Activated gamma-delta T cell treated with Interleukin-2 at 50 U/mL for 16 hours (primary cell): Measurements from ENCODE around the gene DNAJB6.
"Not testable (repeated sequence)": the region's sequence is repeated elsewhere in the genome, so short reads cannot be mapped to it uniquely, and the experiment has no call there.

Source experiments
- DNase-seq: peaks from one replicate; pipeline ENCODE4 v3.0.0-alpha.2; 2020

Gene DNAJB6

DNA sequence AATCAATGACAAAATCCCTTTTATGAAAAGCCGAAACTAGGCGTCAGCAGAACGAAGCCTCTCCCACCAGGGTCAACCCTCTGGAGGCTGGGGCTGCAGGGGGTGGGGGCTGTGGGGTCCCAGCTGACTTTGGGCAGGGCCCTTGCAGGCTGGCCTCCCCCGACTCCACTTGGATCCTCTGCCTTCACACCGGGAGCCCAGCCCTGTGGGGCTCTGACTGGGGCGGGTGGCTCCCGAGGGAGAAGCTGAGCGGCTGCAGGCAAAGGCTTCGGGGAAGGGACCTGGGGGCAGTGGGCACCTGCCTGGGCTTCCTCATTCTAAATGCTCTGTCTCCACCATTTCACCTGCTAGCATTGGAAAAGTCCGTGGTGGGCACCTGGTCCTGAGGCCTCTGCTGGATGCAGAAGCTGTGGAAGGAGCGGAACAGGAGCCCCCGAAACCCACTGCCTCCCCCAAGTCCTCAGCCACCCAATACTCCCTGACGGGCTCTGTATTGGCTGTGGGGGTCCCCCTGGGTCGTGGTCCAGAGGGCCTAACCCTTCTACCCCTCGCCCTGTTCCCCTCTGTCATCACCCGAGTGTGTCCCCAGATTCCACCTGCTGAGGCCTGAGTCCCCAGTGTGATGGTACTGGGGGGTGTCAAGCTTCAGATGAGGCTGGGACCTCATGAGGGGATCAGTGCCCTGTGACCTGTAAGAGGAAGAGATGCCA is 108.6 kb downstream of the DNAJB6 start:
- DNase-seq: no peak

DNA sequence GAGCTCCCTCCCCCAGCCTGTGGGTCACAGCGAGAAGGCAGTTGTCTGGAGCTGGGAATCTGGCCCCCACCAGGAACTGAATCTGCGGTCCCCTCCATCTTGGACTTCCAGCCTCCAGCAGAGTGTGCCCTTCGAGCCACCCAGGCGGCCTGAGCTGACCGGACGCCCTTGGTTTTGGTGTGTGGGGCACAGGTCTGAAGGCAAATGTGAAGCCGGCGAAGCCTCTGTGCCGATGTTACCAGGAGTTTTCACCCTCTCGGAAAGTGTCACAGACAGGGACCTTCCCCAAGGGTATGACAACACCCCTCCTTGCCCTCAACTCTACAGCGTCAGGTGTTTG is 109.1 kb downstream of the DNAJB6 start:
- DNase-seq: no peak

DNA sequence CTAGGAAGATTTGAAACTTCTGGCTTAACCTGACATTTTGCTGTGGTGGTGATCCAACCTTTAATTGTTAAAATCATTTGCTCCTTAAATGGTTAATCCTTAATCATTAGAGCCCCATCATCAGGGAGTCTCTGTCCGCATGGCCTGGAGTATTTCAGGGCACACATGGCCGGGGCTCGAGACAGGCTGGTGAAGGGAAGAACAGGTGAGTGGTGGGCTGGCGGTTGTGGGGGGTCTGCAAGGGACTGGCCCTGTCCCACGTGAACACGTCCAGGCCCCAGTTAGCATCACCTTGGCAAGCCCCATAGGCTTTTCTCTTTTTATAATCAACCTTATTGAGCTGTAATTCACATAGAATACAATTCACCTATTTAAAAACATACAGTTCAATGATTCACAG is 109.5 kb downstream of the DNAJB6 start:
- DNase-seq: no peak

DNA sequence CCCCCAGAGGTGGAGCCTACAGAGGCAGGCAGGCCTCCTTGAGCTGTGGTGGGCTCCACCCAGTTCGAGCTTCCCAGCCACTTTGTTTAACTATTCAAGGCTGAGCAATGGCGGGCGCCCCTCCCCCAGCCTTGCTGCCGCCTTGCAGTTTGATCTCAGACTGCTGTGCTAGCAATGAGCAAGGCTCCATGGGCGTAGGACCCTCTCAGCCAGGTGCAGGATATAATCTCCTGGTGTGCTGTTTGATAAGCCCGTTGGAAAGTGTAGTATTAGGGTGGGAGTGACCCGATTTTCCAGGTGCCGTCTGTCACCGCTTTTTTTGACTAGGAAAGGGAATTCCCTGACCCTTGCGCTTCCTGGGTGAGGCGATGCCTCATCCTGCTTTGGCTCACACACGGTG is 117.2 kb downstream of the DNAJB6 start:
- not testable (repeated sequence) for DNase-seq

DNA sequence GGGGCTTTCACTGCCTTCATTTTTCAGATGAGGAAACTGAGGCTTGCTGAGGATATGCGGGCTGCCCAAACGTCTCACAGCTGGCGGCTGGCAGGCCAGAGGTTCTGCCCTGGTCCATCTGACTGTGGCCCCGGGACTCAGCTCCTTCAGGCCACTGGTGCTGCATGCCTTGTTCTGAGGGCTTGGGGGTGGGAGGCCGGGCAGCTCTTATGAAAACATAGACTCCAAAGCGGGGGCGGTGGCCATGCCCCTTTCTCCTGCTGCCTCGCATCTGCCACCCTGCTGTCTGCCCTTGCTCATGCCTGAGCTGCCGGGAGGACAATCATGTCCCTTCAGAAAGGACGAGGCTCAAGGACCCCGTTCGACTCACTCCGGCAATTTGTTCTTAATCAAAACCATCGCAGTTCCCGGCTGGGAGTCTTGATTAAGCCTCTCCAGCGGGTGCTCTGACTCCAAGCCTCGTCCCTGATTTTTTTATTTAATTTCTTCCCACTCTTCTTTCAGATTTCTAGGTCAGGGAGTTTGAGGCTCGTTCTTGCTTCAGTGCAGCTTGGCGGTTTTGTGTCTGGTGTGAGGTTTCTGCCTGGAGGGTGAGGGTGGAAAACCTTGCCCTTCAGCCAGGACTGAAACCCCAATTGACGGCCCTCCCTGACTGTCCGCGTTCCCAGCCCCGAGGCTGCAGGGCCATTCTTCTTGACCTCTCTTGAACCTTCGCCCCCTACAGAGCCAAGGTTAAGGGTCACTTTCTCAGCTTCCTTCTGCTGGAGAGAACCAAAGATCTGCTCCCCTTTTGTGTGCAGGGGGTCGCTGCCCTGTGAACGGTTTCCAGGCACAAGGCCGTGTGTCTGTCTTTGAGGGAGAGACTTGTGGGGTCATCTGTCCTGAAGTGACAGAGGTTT is 120.8 kb downstream of the DNAJB6 start:
- no peak for DNase-seq

DNA sequence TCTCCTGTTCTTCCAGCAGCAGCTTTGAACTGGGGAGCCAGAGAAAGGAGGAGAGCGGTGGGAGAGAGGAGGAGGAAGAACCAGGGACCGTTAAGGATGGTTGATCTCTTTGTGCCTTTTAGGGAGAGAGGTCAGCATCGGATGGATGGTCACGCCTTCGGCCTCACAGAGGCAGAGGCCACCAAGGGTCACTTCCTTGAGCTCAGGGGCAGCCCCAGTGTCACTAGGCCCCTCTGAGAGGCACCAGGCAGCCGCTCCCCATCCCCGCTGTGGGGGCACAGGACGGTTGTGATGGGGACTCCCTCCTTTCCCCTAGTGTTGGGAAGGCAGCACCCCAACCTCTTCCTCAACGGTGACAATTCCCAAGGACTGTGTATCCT is 121.4 kb downstream of the DNAJB6 start:
- no peak for DNase-seq

DNA sequence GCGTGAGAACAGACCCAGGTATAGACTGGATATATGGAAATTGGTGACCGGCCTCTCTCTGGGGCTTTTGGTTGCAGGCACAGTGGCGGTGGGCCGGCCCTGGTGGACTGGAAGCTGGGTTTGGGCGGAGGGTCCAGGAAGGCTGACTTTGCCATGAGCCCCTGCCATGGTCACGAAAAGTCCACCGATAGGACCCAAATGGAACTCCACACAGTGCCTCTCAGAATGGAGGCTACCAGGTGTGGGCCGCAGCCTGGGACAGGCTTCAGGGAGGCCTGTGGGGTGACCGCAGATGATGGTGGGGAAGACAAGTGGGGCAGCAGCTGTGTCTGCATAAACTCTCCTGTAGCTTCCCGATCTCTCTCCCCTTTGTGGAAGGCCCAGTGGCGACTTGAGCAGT is 123.2 kb downstream of the DNAJB6 start:
- DNase-seq: no peak

DNA sequence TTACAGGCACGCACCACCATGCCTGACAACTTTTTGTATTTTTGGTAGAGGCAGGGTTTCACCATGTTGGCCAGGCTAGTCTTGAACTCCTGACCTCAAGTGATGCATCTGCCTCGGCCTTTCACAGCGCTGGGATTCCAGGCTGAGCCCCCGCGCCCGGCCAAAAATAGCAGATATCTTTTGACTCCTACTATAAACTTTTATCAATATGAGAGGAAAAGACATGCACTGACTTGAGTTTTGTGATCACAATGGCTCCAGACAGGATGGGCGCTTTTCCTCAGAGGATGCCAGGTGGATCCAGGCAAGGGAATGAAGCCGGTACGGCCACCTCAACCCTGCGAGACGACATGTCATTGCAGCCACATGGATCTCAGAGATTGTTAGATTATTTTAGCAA is 123.9 kb downstream of the DNAJB6 start:
- no peak for DNase-seq

DNA sequence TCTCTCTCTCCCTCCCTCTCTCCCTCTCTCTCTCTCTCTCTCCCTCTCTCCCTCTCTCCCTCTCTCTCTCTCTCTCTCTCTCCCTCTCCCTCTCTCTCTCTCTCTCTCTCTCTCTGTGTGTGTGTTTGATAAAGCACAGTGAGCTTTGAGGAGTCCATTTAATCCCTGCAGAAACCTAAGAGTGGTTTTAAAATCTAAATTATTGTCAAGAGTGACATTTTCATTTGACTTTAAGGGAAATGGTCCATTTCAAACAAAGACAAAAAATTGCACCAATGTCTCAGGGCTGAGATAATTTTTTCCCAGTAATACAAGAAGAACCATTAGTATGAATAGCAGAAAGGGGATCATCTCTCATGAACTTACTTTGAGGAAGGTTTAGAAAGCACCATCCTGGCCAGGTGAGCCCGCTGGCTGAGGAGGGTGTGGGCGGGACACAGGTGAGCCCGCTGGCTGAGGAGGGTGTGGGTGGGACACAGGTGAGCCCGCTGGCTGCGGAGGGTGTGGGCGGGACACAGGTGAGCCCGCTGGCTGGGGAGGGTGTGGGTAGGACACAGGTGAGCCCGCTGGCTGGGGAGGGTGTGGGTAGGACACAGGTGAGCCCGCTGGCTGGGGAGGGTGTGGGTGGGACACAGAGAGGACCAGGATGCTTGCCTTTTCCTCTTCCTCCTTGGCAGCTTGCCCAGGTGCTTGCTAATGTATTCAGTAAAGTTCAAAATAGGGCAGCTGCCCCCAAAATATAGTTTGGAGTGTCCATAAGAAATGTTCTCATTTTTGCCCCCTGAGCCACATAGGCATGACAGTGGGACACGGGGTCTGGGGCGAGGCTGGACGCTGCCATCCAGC is 125.0 kb downstream of the DNAJB6 start:
- no peak for DNase-seq

DNA sequence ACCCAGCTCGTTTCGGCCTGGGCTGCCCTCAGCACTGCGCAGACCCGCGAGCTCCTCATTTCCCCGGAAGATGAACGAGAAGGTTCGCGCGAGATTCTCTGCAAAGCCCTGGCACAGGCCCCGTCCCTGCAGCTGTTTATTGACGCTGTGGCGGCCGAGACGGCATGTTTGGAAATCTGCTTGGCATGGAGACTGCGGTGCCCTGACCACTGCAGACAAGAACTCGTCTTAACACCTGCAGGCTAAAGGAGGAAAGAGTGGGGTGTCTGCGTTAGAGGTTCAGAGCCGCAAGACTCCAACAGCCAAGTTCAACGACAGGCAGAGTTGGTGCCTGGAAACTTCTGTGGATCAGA is 125.6 kb downstream of the DNAJB6 start:
- DNase-seq: no peak

DNA sequence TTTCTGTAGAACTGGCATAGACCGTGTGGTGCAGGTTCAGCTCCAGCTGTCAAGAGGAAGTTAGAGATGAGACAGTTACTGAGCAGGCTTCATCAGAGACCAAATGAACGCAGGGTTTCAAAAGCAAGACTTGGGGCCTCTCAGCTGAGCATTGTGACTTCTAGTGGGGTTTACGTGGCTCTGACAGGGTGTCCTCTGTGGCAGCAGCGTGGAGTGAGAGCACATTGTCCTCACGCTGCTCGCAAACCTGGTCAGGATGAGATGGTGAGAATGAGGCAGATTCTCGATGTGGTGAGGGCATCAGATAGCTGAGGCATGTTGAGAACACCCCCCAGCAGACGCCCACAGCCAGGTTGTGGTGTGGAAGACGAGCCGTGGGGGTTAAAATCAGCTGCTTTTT is 126.0 kb downstream of the DNAJB6 start:
- no peak for DNase-seq

DNA sequence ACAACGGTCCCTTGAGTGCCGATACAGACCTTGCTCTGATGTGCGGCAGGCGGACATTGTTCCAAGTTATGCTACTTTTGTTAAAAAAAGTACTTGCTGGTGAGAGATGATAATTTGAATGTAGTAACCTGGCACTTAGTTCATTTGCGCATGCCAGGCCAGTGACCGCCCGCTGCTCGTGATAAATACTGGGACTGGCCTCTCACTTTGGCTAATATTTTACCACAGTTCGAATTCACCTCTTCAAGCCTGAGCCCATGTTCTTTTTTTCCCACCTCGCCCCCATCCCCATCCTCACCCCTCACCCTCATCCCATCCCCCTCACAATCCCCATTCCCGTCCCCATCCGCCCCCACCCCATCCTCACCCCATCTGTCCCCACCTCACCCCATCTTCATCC is 126.4 kb downstream of the DNAJB6 start:
- DNase-seq: no peak

DNA sequence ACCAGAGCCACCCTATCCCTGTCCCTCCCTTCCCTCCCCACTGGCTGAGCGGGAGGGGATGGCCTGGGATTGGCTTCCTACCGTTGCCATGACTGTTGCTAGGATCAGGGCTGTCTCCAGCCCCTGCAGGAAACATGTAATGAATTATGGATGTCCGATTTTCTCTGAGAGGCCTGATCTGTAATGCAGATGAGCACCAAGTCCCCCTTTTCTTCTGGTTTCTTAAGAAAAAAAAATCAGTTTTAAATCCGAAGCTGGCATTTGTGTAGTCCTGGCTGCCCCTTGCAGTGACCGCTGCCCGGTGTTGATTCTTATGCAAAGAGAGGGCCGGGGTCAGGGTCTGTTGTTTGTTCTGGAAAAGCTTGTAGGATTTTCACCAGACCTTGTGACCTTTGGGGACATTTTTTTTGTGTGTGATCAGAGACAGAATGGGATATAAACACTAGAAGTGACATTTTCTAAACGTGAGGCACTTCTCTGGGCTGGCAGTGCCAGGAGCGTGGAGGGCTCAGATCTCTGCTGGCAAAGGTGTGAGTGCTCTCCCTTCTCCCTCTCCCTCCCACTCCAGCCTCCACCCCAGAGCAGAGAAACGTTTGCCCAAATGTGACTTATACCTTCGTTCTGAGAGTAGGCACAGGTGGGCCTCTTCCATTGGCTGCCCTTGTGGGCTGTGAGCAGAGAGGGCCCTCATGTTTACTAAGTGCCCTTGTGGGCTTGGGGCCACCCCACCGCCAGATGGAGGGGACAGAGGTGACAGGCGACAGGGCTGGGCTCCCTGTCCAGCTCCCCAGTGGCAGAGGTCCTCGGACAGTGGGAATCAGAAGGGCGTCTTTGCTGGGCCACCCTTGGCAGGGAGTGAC is 127.5 kb downstream of the DNAJB6 start:
- no peak for DNase-seq

DNA sequence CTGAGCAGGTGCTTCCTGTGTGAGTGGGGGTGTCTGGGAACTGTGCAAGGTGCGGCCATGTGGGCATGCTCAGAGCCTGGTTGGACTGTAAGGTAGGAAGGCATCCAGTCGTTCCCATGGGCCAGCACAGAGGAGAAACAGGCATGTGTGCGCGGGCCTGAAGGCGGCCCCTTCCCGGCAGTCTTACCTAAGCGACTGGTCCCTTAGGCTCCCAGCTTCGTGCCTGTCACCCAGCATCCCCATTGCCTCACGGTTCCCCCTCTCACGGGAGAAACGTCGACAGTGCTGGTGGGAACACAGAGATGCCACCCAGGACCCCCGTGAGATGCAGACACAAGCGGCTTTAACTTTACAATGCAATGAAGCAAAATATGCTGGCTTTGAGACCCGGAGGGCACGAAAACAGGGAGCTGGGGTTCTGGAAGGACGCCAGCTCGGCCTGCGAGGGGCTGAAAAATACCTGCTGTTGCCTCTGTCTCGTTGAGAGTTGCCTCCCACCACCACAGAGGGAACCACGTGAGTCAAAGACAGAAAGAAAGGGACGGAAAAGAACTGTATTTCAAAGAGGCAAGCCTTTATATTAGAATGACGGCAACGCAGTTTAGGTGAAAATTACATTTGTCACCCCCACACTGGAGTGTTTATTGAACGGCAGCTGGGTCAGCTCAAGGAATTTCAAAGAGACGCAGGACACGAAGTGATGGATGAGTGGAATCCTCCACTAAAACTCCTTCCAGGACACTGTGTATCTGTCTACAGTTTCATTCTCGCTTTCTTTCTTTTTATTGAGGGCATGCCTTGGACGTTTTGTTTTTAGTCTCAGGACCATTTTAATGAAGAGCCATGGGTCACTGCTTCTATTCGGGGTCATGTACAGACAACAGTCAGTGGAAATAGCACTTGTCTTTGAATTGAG is 128.4 kb downstream of the DNAJB6 start:
- no peak for DNase-seq

DNA sequence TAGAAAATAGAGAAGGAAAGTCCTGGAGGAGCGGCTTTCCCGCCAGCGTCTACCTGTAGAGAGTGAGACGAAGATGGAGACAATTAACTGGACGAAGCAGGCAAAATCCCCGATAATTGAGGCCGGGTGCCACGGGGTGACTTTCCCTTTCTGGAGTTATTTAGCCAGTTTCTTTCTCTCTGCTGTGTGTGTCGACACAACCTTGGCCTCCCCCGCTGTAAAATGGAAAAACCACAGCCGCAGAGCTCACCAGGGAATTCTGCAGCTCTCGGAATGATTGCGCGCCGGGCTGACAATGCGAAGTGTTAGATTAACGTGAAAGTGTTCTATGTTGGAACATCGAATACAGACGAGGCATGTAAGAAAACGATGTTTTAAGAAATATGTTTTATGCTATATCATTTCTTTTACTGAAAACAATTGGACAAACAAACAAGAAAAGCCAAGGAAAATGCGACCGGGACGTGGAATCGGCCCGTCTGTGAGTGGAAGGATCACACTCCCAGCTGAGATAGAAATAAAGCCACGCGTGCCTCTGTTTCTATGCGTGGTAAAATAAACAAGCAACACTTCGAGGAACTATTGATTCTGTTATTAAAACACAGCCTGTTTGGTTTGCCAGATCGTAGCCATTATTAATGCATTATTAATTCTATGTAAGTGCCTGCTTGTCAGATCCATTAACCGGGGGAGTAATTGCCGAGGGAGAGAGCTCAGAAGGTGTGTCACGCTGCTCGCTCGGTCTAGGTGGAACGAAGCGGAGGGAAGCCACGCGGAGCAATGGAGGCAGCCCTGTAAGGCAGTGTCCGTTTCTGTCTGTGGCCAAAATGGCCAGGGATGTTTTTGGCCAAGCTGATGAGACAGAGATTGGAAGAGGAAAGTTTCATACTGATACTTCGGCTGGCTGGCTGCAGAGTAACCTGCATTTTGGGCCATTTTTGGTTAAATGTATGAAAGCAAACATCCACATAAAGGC is 129.4 kb downstream of the DNAJB6 start:
- no peak for DNase-seq

DNA sequence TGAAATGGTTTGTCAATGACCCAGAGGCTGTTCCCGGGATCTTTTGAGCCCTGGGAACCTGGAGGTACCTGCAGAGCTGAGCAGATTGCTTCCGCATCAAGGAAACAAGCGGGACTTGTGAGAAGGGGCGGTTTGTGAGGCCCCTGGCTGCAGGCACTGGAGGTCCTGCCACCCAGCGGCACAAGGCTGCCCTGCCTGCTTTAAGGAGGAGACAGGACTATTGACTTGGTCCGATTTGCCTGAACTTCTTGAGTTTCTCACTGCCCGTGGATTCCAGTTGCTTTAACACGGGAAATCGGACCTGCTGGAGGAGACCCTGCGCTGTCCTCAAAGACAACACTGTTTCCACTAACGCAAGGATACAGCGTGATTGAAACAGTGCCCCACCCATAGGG is 130.1 kb downstream of the DNAJB6 start:
- no peak for DNase-seq
